ENCODE results near the gene DHX35. TPM values are rescaled to one million over a fixed set of nuclear protein-coding genes. Genes with fewer than 3 reads are reported as not detected.

DHX35 gene, protein sequence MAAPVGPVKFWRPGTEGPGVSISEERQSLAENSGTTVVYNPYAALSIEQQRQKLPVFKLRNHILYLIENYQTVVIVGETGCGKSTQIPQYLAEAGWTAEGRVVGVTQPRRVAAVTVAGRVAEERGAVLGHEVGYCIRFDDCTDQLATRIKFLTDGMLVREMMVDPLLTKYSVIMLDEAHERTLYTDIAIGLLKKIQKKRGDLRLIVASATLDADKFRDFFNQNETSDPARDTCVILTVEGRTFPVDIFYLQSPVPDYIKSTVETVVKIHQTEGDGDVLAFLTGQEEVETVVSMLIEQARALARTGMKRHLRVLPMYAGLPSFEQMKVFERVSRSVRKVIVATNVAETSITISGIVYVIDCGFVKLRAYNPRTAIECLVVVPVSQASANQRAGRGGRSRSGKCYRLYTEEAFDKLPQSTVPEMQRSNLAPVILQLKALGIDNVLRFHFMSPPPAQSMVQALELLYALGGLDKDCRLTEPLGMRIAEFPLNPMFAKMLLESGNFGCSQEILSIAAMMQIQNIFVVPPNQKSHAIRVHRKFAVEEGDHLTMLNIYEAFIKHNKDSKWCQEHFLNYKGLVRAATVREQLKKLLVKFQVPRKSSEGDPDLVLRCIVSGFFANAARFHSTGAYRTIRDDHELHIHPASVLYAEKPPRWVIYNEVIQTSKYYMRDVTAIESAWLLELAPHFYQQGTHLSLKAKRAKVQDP
- total RNA-seq (2013; cell fraction: nucleolus; rRNA removed): 38.3 and 43.4 TPM in 2 replicates
- 19.4 and 19.5 TPM in 2 replicates for total RNA-seq (2014; rRNA removed)
- 12.7 and 14.2 TPM in 2 replicates for total RNA-seq (2014; rRNA removed; fragmentation: Illumina TruSeq; extraction: Trizol)
- 13.4 and 15.6 TPM in 2 replicates for total RNA-seq (2021)
- 5.0 TPM for polyA plus RNA-seq (2011; ENCODE audit: low read depth)
- polyA plus RNA-seq (2011; rRNA removed): 18.6 and 21.6 TPM in 2 replicates
- polyA plus RNA-seq (2011; cell fraction: cytosol; rRNA removed): 20.5 and 20.7 TPM in 2 replicates
- polyA plus RNA-seq (2011; cell fraction: nucleus; rRNA removed): 40.3 and 43.3 TPM in 2 replicates
- 7.0 and 7.1 TPM in 2 replicates for polyA plus RNA-seq (2012)
- polyA plus RNA-seq (2014; fragmentation: Illumina TruSeq; extraction: Trizol): 18.0 and 21.9 TPM in 2 replicates
- polyA plus RNA-seq (2014; fragmentation: Nextera tagmentation; extraction: Ambion mirVana): 1 to 10 TPM; 4.3 to 4.4 TPM
- 16.0 and 16.1 TPM in 2 replicates for polyA plus RNA-seq (2014; rRNA removed)
- 10 to 100 TPM; 12.5 to 12.8 TPM for polyA plus RNA-seq (2016; fragmentation: Nextera tagmentation; extraction: Ambion mirVana)
- 22.2 and 22.5 TPM in 2 replicates for polyA minus RNA-seq (2011; rRNA and poly(A)+ RNA removed)
- 4.4 and 5.5 TPM in 2 replicates for polyA minus RNA-seq (2011; cell fraction: cytosol; rRNA and poly(A)+ RNA removed)
- polyA minus RNA-seq (2011; cell fraction: nucleus; rRNA and poly(A)+ RNA removed): 13.9 and 20.0 TPM in 2 replicates
- percentile 72 among the genes with signal in this experiment for Bru-seq, nascent RNA
- percentile 63 among the genes with signal in this experiment for BruChase-seq, experiment 1, labeled RNA remaining after a 6-hour chase
- BruChase-seq, experiment 2, labeled RNA remaining after a 2-hour chase: percentile 63 among the genes with signal in this experiment
- long read RNA-seq, experiment 1, partial matches to known transcripts: 2 of 11 reads
- long read RNA-seq, experiment 1, other reads (novel, unspliced or antisense): 4 of 11 reads
- long read RNA-seq, experiment 2, transcript DHX35-201 (22 exons, 3,325 nt): major isoform, 7 of 37 reads
- long read RNA-seq, experiment 2, partial matches to known transcripts: 16 of 37 reads
- long read RNA-seq, experiment 2, other reads (novel, unspliced or antisense): 14 of 37 reads

GRCh38 chr20:38962044-38962927 lies at the start of gene DHX35:
DHX35 (plus strand) TSS chr20:38962344; CDS start chr20:38962368, 24 bp downstream.
- peak within 1 kb of the TSS; percentile 94 for H3K9ac ChIP-seq (ENCODE audit: control insufficient read depth, insufficient read depth, low read length)
- no TSS peak for BruUV-seq (replicated peaks)
- in situ Hi-C loops (cut with MboI): no loop called here
- FAIRE-seq (peak; percentile 86), ATAC-seq (peak; percentile 98), DNase-seq (ENCODE audit: low read depth, low spot score) (peak; percentile 91)
- no peaks in the 10 kb centered on the region for H3K9me3 ChIP-seq (replicated peaks; ENCODE audit: control insufficient read depth, insufficient read depth, low read length)
- peak within 1 kb of the TSS; percentile 88 for H3K4me3 ChIP-seq
- H3K27ac ChIP-seq (ENCODE audit: control insufficient read depth, insufficient read depth): peak within 1 kb of the TSS; percentile 91
- no peaks in the 10 kb centered on the region for H3K36me3 ChIP-seq (ENCODE audit: control insufficient read depth in 2 of 2, insufficient read depth in 2 of 2, low read length in 1 of 2)
- peak within 1 kb of the TSS; percentile 93 for H2AFZ ChIP-seq (ENCODE audit: control insufficient read depth, low read depth, low read length)
- no peaks in the 10 kb centered on the region for H4K20me1 ChIP-seq (ENCODE audit: control insufficient read depth, insufficient read depth)
- SMC1A ChIA-PET (ENCODE audit: uncharacterized antibody, unreplicated experiment): interaction anchor here (0.5 to 16.7 kb wide), 21 partner anchors 9 to 932 kb away, joined by 3 to 237 read pairs (median 5); partner anchors contain the start of gene FAM83D
- POLR2A ChIA-PET: interaction anchor here (0.5 to 7.4 kb wide), 15 partner anchors 11 to 223 kb away, joined by 3 to 48 read pairs (median 4); partner anchors contain the start of gene PPP1R16B
- WGBS (ENCODE audit: insufficient coverage, insufficient replicate concordance, low lambda C conversion rate, missing lambda C conversion rate): under 1% methylated on average over 69 of the region's 70 CpGs
- no peaks in the 10 kb centered on the region for H3K27me3 ChIP-seq (replicated peaks in 1 of 2; ENCODE audit: control insufficient read depth in 2 of 2, insufficient read depth in 2 of 2, low read length in 1 of 2)
- peak within 1 kb of the TSS; percentile 91 for H3K4me2 ChIP-seq (ENCODE audit: control insufficient read depth, insufficient read depth)
- CTCF ChIA-PET: interaction anchor here (0.7 to 8.3 kb wide), 25 partner anchors 9 to 314 kb away, joined by 3 to 94 read pairs (median 6); partner anchors contain the start of gene FAM83D
- H3K4me1 ChIP-seq (ENCODE audit: control insufficient read depth, insufficient read depth, low read length): no peaks in the 10 kb centered on the region
- RAD21 ChIA-PET (ENCODE audit: unreplicated experiment): interaction anchor here (0.5 to 6.6 kb wide), 24 partner anchors 10 to 329 kb away, joined by 3 to 109 read pairs (median 4); partner anchors contain the start of genes ACTR5, FAM83D and PPP1R16B
- intact Hi-C loops (cut with micrococcal nuclease; ENCODE audit: unreplicated experiment): loop anchor here (1.0 to 2.0 kb wide), 4 partner anchors 29 to 87 kb away; no protein-coding TSS in a partner anchor
- H3K79me2 ChIP-seq (ENCODE audit: control insufficient read depth, insufficient read depth, low read length): peaks cover 39% of the 10 kb centered on the region
- TF ChIP-seq STAT3 (IDR thresholded peaks at IDR 0.05; ENCODE audit: low read depth, low read length) (no peak), ZBED1 (IDR thresholded peaks at IDR 0.05; ENCODE audit: borderline replicate concordance) (no peak), SIX5 (IDR thresholded peaks at IDR 0.05; ENCODE audit: low read depth, low read length, severe bottlenecking) (peak; percentile 33), IRF3 (IDR thresholded peaks at IDR 0.05) (peak; percentile 74; the same call in 1 of the 2 replicates), SPI1 (IDR thresholded peaks at IDR 0.05; ENCODE audit: borderline replicate concordance, insufficient read depth, low read depth, low read length) (no peak), USF1 (IDR thresholded peaks at IDR 0.05; ENCODE audit: borderline replicate concordance, extremely low read length, insufficient read depth, low read depth, low read length) (peak; percentile 100), RELB (IDR thresholded peaks at IDR 0.05; ENCODE audit: low read depth) (peak; percentile 88), FOXK2 (IDR thresholded peaks at IDR 0.05) (peak; percentile 8; the same call in 1 of the 2 replicates)
- TF ChIP-seq, protein P1, sequence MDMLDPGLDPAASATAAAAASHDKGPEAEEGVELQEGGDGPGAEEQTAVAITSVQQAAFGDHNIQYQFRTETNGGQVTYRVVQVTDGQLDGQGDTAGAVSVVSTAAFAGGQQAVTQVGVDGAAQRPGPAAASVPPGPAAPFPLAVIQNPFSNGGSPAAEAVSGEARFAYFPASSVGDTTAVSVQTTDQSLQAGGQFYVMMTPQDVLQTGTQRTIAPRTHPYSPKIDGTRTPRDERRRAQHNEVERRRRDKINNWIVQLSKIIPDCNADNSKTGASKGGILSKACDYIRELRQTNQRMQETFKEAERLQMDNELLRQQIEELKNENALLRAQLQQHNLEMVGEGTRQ (IDR thresholded peaks at IDR 0.05; ENCODE audit: borderline replicate concordance, low read depth, low read length): peak; percentile 98
